HG02759 (cell line): ENCODE measurements around the gene PTGR2.
"Not testable (repeated sequence)": the region's sequence is repeated elsewhere in the genome, so short reads cannot be mapped to it uniquely, and the experiment has no call there.

Source experiments
- ATAC-seq: cut with Tn5 transposase; IDR thresholded peaks from one replicate; pipeline ENCODE4 v1.9.1; 2021; ENCODE audit warnings: mild to moderate bottlenecking, moderate library complexity; ENCODE audit not compliant: unreplicated experiment

PTGR2 gene

GRCh38 chr14:73851567-73852382, at the start of gene PTGR2:
PTGR2 (plus strand) TSS chr14:73851831; CDS start chr14:73858863, 7,032 bp downstream.
- ATAC-seq: peak; percentile 92

GRCh38 chr14:73802431-73803188, 49.0 kb upstream of the PTGR2 start:
- ATAC-seq: no peak

DNA sequence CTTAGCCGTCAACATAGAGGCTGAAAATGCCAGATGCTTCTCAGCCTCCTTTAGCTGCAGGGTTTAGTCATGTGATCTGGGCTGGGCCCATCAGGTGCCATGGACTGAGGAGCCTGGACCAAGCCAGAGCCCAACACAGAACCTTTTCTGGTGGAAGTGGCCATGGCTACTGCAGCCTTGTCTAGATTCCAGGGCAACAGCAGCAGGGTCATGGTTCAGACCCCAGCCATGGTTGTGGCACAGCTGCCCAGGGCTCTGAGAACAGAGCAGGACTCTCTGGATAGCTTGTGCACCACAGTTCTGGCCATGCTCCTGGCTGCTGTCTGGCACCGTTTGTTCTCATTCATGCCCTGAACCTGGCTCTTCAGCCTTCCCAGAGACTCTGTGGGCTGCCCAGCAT, 47.0 kb upstream of the PTGR2 start:
- no peak for ATAC-seq

- ATAC-seq: no peak
Observed at GRCh38 chr14:73807457-73807856, 44.2 kb upstream of the PTGR2 start.

DNA sequence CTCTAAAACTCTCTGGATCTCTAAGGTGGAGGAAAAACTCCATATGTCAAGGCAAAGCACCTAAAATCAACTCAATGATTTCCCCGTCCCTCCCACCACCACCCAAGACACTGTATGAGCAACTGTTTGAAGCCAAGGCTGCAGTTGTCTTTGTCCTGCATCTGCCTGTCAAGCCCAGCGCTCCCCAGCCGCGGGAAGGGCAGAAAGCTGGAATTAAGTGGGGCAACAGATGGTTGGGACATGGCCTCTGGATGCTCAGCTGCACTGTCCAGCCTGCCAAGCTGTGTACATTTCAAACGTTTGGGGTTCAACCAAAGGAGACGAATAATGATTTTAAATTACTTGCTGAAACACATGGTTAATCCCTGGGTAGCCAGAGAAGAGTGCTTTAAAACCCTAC, 42.2 kb upstream of the PTGR2 start:
- ATAC-seq: no peak

GRCh38 chr14:73810478-73811163, 41.0 kb upstream of the PTGR2 start:
- ATAC-seq: no peak

- ATAC-seq: no peak
Observed at GRCh38 chr14:73811164-73811503, 40.5 kb upstream of the PTGR2 start.

GRCh38 chr14:73814153-73814552, 37.5 kb upstream of the PTGR2 start:
- no peak for ATAC-seq

DNA sequence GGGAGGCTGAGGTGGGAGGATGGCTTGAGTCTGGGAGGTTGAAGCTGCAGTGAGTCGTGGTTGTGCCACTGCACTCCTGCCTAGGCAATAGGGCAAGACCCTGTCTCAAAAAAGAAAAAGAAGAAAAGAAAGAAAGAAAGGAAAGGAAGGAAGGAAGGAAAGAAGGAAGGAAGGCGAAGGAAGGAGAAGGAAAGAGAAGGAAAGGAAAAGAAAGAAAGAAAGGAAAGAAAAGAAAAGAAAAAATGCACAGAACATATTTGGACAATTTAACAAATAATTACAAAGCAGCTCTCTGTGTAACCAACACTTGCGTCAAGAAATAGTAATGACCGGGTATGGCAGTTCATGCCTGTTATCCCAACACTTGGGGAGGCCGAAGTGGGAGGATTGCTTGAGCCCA, 35.8 kb upstream of the PTGR2 start:
- ATAC-seq: no peak

- no peak for ATAC-seq
Observed at GRCh38 chr14:73816393-73816816, 35.2 kb upstream of the PTGR2 start.

- no peak for ATAC-seq
Observed at GRCh38 chr14:73817020-73817655, 34.5 kb upstream of the PTGR2 start.

DNA sequence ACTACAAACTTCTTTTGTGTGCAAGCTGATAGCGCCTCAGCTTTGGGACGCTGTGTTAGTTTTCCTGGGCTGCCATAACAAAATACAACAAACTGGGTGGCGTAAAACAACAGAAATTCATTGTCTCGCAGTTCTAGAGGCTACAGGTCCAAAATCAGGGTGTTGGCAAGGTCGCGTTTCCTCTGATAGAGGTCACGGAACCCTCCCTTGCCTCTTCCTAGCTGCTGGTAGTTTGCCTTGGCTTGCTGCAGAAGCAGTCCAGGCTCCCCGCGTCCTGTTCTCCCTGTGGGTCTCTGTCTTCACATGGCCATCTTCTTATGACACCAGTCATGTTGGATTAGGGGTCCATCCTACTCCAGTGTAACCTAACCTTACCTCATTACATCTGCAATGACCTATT, 32.8 kb upstream of the PTGR2 start:
- no peak for ATAC-seq

DNA sequence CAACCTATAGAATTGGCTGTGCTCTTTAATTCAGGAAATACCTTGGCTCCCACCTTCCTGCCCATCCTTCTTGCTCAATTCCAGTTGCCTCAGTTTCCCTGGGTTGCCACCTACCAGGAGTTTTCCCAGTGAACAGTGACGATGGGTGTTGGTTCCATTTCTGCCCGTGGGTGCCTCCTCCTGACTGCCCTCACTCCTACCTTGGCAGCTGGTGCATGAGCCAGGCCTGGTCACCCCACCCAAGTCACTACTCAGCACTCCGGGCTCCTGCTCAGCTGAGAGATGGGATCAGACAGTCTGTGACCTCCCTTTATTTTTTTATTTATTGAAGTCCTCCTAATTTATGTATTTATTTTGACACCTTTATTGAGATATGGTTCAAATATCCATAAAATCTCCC, 31.0 kb upstream of the PTGR2 start:
- ATAC-seq: no peak

GRCh38 chr14:73823339-73823885, 28.2 kb upstream of the PTGR2 start:
- no peak for ATAC-seq

DNA sequence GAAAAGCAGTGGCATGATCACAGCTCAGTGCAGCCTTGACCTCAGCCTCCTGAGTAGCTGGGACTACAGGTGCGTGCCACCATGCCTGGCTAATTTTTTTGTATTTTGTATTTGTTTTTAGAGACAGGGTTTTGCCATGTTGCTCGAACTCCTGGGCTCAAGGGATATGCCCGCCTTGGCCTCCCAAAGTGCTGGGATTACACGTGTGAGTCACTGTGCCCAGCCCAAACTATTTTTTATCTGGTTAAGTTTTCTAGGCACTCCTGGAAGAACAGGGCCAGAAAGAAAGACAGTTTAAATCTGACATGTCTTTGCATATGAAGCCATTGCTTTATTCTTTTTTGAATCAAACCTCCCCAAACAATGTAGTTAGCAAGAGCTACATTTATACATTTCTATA, 27.5 kb upstream of the PTGR2 start:
- no peak for ATAC-seq

DNA sequence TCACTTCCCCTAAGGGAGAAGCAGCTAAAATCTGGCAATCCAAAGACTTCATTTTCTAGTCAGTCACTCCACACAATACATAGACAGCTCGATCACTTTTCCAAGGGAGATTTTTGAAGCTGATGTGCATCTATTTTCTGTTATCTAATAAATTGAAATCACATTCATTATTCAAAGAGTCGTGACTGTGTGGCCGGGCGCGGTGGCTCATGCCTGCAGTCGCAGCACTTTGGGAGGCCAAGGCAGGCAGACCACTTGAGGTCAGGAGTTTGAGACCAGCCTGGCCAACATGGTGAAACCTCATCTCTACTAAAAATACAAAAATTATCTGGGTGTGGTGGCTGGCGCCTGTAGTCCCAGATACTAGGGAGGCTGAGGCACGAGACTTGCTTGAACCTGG, 27.1 kb upstream of the PTGR2 start:
- no peak for ATAC-seq

GRCh38 chr14:73825551-73826188, 26.0 kb upstream of the PTGR2 start:
- peak; percentile 64 for ATAC-seq

DNA sequence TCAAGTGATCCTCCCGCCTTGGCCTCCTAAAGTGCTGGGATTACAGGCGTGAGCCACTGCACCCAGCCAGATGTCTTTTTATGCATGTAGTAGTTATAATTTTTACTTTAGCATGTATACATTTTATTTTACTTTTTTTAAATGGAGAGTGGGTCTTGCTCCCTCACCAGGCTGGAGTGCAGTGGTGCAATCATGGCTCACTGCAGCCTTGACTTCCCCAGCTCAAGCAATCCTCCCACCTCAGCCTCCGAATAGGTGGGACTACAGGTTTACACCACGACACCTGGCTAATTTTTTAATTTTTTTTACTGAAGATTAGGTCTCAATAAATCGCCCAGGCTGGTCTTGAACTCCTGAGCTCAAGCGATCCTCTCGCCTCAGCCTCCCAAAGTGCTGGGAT, 24.4 kb upstream of the PTGR2 start:
- not testable (repeated sequence) for ATAC-seq

GRCh38 chr14:73829071-73829470, 22.6 kb upstream of the PTGR2 start:
- no peak for ATAC-seq
